ENCODE results near the gene BTBD9. TPM values are rescaled to one million over a fixed set of nuclear protein-coding genes. Genes with fewer than 3 reads are reported as not detected.

The BTBD9 gene
- total RNA-seq, 1 donor from 2014 or later = 10.3 TPM

DNA sequence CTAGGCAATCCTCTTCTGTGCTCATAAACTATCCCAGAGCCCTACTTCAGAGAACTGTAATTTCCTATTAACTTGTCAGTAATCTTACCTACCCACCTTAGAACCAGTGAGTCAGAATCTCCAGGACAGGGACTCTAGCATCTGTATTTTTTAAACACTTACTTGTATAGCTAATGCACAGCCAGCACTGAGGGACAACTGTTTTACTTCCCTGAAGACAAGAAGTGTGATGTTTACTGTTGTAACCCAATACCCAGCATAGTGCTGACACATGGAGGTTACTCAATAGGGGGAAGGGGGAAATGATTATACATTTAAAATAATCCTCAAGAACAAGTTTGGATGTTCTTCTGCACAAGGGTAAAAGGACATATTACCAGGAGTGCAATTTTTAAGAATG, 130.8 kb downstream of the BTBD9 start:
- TF ChIP-seq, protein P1, sequence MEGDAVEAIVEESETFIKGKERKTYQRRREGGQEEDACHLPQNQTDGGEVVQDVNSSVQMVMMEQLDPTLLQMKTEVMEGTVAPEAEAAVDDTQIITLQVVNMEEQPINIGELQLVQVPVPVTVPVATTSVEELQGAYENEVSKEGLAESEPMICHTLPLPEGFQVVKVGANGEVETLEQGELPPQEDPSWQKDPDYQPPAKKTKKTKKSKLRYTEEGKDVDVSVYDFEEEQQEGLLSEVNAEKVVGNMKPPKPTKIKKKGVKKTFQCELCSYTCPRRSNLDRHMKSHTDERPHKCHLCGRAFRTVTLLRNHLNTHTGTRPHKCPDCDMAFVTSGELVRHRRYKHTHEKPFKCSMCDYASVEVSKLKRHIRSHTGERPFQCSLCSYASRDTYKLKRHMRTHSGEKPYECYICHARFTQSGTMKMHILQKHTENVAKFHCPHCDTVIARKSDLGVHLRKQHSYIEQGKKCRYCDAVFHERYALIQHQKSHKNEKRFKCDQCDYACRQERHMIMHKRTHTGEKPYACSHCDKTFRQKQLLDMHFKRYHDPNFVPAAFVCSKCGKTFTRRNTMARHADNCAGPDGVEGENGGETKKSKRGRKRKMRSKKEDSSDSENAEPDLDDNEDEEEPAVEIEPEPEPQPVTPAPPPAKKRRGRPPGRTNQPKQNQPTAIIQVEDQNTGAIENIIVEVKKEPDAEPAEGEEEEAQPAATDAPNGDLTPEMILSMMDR (IDR thresholded peaks at IDR 0.05; ENCODE audit: insufficient read depth, low read depth, low read length) = no peak
- no peak for TF ChIP-seq EZH2 (IDR thresholded peaks at IDR 0.05; ENCODE audit: insufficient read depth, low read length)
- no peaks in the 10 kb centered on the region for H3K27me3 ChIP-seq (ENCODE audit: insufficient read depth, low read length)
- Mint-ChIP-seq H3K27me3 (ENCODE audit: low read depth, unreplicated experiment) (no peaks in the 10 kb centered on the region), H3K27ac (ENCODE audit: unreplicated experiment) (no peak overlapping the region), H3K4me1 (ENCODE audit: low read depth, unreplicated experiment) (peaks cover 8% of the 10 kb centered on the region), H3K36me3 (ENCODE audit: low read depth, unreplicated experiment) (no peaks in the 10 kb centered on the region), H3K4me3 (ENCODE audit: unreplicated experiment) (no peak overlapping the region), H3K9me3 (ENCODE audit: unreplicated experiment) (no peaks in the 10 kb centered on the region)
- no peaks in the 10 kb centered on the region for H3K36me3 ChIP-seq (ENCODE audit: insufficient read depth, low read length)
- H2AFZ ChIP-seq (ENCODE audit: low read depth, low read length) = no peak overlapping the region
- H4K20me1 ChIP-seq (ENCODE audit: insufficient read depth, low read length) = no peaks in the 10 kb centered on the region
- H3K9ac ChIP-seq (ENCODE audit: low read length) = peak overlapping the region; percentile 10
- DNase-seq (ENCODE audit: low read depth) (peak; percentile 38), FAIRE-seq (no peak)
- no peak overlapping the region for H3K4me3 ChIP-seq (ENCODE audit: insufficient read depth, low read depth, low read length)
- no peaks in the 10 kb centered on the region for H3K9me3 ChIP-seq (ENCODE audit: insufficient read depth, low read depth, low read length)
- peak overlapping the region; percentile 65 for H3K4me2 ChIP-seq (ENCODE audit: low read length)
- peaks cover 20% of the 10 kb centered on the region for H3K4me1 ChIP-seq (ENCODE audit: insufficient read depth, low read length)
- H3K79me2 ChIP-seq (ENCODE audit: insufficient read depth, low read length) = no peaks in the 10 kb centered on the region
- peak overlapping the region; percentile 66 for H3K27ac ChIP-seq (ENCODE audit: low read depth, low read length)

DNA sequence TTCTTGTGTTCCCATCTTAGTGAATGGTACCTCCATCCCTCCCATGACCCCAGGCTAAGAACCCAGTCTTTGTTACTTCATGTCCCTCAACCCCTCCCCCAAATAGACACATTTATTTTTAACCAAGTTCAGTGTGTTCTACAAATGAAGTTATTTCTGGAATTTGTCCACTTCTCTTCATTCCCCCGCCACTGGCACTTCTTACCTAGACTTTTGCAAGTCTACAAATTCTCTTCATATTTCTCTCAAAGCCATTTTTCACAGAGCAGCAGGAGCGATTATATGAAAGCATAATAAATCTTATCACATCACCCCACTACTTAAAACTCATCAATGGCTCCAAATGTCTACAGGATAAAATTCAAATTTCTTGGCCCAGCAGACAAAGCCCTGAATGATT, 131.4 kb downstream of the BTBD9 start:
- FAIRE-seq = no peak
- Histone ChIP-seq H4K20me1 (ENCODE audit: insufficient read depth, low read length) (no peaks in the 10 kb centered on the region), H3K9ac (ENCODE audit: low read length) (no peak overlapping the region), H3K27ac (ENCODE audit: low read depth, low read length) (no peak overlapping the region), H3K4me3 (ENCODE audit: insufficient read depth, low read depth, low read length) (no peak overlapping the region), H3K4me1 (ENCODE audit: insufficient read depth, low read length) (peaks cover 20% of the 10 kb centered on the region), H3K4me2 (ENCODE audit: low read length) (peak overlapping the region; percentile 65), H3K27me3 (ENCODE audit: insufficient read depth, low read length) (no peaks in the 10 kb centered on the region), H3K9me3 (ENCODE audit: insufficient read depth, low read depth, low read length) (no peaks in the 10 kb centered on the region), H3K79me2 (ENCODE audit: insufficient read depth, low read length) (no peaks in the 10 kb centered on the region), H2AFZ (ENCODE audit: low read depth, low read length) (no peak overlapping the region), H3K36me3 (ENCODE audit: insufficient read depth, low read length) (no peaks in the 10 kb centered on the region)
- peak; percentile 40 for DNase-seq (ENCODE audit: low read depth)
- Mint-ChIP-seq H3K27me3 (ENCODE audit: low read depth, unreplicated experiment) (no peaks in the 10 kb centered on the region), H3K36me3 (ENCODE audit: low read depth, unreplicated experiment) (no peaks in the 10 kb centered on the region), H3K27ac (ENCODE audit: unreplicated experiment) (no peak overlapping the region), H3K4me3 (ENCODE audit: unreplicated experiment) (no peak overlapping the region), H3K4me1 (ENCODE audit: low read depth, unreplicated experiment) (peaks cover 8% of the 10 kb centered on the region), H3K9me3 (ENCODE audit: unreplicated experiment) (no peaks in the 10 kb centered on the region)
- TF ChIP-seq, protein P1 (IDR thresholded peaks at IDR 0.05; ENCODE audit: insufficient read depth, low read depth, low read length) = no peak
- no peak for TF ChIP-seq EZH2 (IDR thresholded peaks at IDR 0.05; ENCODE audit: insufficient read depth, low read length)

DNA sequence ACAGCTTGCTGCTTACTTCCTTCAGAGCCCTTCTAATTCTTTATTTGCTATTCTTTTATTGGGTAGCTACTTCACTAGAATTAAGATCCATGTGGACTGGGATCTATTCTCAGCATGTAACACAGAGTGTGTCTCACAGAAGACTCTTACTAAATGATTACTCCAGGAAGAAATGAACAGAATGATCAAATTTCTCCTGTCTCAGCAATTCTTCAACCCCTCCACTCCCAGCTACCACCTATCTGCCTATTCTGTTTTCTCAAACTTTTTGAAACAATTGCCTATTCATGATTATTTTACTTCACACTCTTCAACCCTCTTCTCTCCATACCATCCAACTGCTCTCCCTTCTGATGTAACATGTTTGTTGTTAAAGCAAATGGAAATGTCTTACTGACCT, 132.6 kb downstream of the BTBD9 start:
- Histone ChIP-seq H4K20me1 (ENCODE audit: insufficient read depth, low read length) (no peaks in the 10 kb centered on the region), H3K4me2 (ENCODE audit: low read length) (no peak overlapping the region), H3K4me3 (ENCODE audit: insufficient read depth, low read depth, low read length) (no peak overlapping the region), H3K27ac (ENCODE audit: low read depth, low read length) (no peak overlapping the region), H3K9me3 (ENCODE audit: insufficient read depth, low read depth, low read length) (no peaks in the 10 kb centered on the region), H3K36me3 (ENCODE audit: insufficient read depth, low read length) (no peaks in the 10 kb centered on the region), H3K9ac (ENCODE audit: low read length) (no peak overlapping the region), H3K79me2 (ENCODE audit: insufficient read depth, low read length) (no peaks in the 10 kb centered on the region), H3K4me1 (ENCODE audit: insufficient read depth, low read length) (peaks cover 20% of the 10 kb centered on the region), H3K27me3 (ENCODE audit: insufficient read depth, low read length) (no peaks in the 10 kb centered on the region), H2AFZ (ENCODE audit: low read depth, low read length) (no peak overlapping the region)
- Mint-ChIP-seq H3K27ac (ENCODE audit: unreplicated experiment) (no peak overlapping the region), H3K36me3 (ENCODE audit: low read depth, unreplicated experiment) (no peaks in the 10 kb centered on the region), H3K4me1 (ENCODE audit: low read depth, unreplicated experiment) (peaks cover 8% of the 10 kb centered on the region), H3K27me3 (ENCODE audit: low read depth, unreplicated experiment) (no peaks in the 10 kb centered on the region), H3K4me3 (ENCODE audit: unreplicated experiment) (no peak overlapping the region), H3K9me3 (ENCODE audit: unreplicated experiment) (no peaks in the 10 kb centered on the region)
- no peak for TF ChIP-seq EZH2 (IDR thresholded peaks at IDR 0.05; ENCODE audit: insufficient read depth, low read length)
- TF ChIP-seq, protein P1 (IDR thresholded peaks at IDR 0.05; ENCODE audit: insufficient read depth, low read depth, low read length) = no peak
- DNase-seq (ENCODE audit: low read depth) (no peak), FAIRE-seq (no peak)
